NCI-H345 (cell line): ENCODE data around the gene RNASE11.
"Not testable (repeated sequence)": the region's sequence is repeated elsewhere in the genome, so short reads cannot be mapped to it uniquely, and the experiment has no call there.

Source experiments
- DNase-seq: peaks from one replicate; lab custom pipeline; 2025; lab: John Stamatoyannopoulos, UW

Gene RNASE11

DNA sequence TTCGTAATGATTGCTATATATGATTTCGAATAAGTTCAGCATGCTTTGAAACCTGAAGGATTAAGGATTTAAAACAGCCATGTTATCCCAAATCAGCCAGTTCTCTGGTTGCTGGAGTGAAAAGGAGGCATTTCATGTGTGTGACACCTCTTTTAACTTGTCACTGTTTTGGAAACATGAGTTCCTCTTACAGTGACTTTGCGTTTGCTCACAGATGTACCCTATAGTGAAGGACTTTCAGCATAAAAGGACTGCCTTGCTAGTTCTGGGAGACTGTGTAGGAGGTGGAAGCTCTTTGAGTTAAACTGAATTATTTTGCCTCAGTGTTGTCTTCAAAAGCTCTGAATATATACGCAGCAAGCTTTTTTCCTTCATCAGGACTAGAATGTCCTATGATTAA lies 7.6 kb downstream of the RNASE11 start:
- DNase-seq: no peak

DNA sequence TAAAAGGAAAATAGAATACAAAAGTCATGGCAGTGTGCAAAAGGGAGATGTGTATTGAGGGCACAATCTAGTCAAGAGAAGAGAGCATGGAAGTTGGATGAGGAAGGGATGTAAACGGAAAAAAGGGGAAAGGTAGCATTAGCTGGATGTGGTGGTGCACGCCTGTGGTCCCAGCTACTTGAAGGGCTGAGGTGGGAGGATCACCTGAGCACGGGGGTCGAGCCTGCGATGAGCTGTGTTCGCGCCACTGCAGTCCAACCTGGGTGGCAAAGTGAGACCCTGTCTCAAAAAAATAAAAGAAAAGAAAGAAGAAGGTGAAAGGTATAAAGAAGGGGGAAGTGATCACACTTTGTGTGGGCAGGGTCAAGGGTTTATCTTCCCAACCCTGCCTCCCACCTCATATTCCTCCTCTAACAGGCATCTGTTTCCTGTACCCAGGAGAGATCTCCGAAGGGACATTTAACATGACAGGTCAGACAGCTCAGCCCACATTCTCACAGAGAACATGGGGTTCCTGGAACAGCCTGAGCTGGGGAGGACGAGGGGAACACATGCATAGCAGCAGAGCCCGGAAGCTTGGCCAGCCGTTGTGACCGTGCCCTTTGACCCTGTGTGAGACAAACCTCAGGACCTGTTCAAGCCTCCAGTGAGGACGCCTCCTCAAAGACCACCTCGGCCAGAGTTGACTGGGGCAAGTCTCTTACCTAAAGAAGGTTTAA lies 8.9 kb downstream of the RNASE11 start:
- no peak for DNase-seq

DNA sequence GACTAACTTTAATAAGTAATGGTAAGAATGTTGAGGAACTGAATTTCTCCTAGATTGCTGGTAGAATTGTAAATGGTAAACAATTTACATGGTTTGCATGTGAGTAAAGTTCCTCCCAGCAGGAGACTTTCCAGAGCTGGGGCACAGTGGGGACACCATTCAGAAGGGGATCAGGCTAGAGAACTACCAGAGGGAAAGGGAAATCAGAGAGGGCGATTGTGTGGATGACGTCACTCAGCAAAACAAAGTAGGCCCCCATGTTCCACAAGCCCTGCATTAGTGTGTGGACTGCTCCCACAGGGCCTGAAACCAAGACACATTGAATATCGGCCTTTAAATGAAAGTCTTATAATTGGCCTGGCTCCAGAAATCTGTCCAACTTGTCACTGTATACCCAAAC lies 9.5 kb downstream of the RNASE11 start:
- no peak for DNase-seq

DNA sequence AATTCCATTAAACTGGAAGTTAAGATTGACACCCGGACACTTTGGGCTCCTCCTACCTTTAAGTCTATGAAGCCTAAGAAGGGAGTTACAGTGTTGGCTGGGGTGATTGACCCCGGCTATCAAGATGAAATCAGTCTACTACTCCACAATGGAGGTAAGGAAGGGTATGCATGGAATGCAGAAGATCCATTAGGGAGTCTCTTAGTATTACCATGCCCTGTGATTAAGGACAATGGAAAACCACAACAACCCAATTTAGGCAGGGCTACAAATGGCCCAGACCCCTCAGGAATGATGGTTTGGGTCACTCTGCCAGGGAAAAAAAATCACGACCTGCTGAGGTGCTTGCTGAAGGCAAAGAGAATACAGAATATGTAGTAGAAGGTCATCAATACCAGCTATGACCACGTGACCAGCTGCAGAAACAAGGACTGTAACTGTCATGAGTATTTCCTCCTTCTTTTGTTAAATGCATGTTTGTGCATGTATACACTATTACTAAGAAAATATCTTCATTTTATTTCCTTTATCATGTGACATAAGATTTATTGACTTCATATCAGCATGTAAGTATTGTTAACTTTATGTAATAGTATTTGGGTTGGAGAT lies 15.3 kb downstream of the RNASE11 start:
- DNase-seq: not testable (repeated sequence)

DNA sequence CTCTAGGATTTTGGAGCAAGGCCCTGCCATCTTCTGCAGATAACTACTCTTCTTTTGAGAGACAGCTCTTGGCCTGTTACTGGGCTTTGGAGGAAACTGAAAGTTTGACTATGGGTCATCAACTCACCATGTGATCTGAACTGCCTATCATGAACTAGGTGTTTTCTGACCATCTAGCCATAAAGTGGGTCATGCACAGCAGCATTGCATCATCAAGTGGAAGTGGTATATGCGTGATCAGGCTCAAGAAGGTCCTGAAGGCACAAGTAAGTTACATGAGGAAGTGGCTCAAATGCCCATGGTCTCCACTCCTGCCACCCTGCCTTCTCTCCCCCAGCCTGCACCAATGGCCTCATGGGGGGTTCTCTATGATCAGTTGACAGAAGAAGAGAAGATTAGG lies 17.1 kb downstream of the RNASE11 start:
- not testable (repeated sequence) for DNase-seq

DNA sequence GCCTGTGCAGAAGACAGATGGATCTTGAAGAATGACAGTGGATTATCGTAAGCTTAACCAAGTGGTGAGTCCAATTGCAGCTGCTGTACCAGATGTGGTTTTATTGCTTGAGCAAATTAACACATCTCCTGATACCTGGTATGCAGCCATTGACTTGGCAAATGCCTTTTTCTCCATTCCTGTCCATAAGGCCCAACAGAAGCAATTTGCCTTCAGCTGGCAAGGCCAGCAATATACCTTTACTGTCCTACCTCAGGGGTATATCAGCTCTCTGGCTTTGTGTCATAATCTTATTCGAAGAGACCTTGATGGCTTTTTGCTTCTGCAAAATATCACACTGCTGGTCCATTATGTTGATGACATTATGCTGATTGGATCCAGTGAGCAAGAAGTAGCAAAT lies 17.9 kb downstream of the RNASE11 start:
- DNase-seq: not testable (repeated sequence)

DNA sequence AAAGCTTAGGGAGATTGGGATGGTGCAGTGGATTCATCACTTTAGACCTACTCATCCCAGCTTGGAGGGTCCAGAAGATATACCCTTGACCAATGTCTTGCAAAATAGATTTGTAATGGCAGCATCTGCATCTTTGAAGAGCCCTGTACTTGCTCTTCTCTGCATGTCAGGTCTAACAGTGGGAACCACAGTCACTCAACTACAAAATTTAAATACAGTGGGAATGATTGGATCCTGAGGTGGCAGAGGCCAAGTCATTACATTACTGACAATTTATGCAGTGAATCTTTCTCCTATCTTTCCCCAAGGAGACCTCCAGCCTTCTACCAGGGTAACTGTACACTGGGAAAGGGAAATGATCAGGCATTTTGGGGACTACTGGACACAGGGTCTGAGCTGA lies 18.7 kb downstream of the RNASE11 start:
- no peak for DNase-seq

DNA sequence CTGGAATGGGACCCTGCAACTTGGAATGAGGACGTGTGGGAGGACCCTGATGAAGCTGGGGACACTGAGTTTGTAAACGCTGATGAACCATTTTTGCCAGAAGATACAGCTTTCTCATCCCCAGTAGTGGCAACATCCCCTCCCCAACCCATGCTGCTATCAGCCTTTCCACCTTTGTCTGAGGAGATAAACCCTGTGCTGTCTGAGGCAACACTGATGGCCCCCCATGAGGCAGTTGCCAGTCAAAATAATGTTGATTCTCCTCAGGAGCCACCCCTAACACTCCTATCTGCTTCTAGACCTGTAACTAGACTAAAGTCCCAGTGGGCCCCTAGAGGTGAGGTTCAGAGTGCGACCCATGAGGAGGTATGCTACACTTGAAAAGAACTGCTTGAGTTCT lies 19.4 kb downstream of the RNASE11 start:
- no peak for DNase-seq

DNA sequence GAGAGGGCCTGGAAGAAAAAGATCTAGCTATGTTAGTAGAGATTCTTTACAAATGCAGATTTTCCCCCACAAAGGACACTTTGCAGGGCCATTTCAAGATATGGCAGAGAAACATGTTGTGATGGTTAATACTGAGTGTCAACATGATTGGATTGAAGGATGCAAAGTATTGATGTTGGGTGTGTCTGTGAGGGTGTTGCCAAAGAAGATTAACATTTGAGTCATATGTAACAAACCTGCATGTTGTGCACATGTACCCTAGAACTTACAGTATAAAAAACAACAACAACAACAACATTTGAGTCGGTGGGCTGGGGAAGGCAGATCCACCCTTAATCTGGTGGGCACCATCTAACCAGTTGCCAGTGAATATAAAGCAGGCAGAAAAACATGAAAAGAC lies 20.6 kb downstream of the RNASE11 start:
- not testable (repeated sequence) for DNase-seq

DNA sequence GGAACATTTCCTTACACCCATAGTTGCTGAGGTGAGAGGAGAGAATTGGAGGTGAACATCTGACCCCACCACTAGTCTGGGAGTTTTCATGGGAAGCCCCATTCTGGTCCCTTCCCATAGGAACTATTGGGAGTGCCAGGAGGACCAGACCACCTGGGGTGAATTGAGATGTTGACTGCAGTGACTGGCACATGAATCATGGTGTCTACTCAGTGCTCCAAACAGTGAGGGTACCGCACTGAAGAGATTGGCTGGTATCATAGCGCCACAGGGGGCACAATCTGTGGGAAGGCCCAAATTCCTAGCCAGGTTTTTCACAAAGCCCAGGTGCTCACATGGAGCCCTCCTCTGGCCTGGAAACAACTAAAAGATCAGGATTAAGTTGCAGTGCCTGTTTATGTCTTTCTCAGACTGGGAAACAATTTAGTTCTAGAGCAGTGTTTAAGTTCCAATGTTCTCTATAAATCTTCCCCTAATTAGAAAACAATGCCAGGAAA lies 23.3 kb downstream of the RNASE11 start:
- no peak for DNase-seq

DNA sequence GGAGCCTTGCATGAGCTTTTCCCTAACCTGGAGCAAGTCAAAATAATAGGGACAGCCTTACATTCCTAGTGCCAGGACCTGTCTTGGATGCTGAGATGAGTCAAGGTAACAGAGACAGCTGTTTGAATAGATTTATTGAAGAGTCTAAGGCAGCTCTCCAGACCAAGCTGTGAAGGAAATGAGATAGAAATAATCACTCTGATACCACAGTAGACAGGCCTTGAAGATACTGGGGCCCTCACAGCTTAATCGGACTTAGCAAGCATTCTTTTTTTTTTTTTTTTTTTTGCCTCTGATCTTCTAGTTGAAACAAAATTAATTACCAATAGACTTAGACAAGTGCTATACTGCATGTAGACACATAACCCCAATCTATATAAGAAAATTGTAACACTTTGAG lies 23.8 kb downstream of the RNASE11 start:
- DNase-seq: no peak

DNA sequence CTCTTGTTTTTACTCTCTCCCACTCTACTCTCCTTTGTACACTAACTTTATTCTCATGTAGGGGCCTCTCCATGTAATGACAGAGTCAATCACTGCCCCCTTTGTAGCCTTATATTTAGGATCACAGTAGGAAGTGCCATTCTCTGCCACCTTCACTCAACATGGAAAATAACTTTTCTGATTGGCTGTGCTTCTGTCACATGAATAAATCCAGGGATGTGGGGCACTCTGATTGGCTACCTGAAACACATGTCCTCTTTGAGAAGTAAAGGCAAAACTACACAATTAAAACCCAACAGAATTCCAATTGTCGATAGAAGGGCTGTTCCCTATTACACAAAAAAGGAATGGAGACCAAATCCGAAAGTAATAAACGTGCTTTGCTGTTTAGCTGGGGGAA lies 26.8 kb downstream of the RNASE11 start, which contains the start of gene RNASE9:
TSS of gene RNASE9 (minus strand) at position 87 of the 400 bp plus-strand sequence.
- DNase-seq: no peak

DNA sequence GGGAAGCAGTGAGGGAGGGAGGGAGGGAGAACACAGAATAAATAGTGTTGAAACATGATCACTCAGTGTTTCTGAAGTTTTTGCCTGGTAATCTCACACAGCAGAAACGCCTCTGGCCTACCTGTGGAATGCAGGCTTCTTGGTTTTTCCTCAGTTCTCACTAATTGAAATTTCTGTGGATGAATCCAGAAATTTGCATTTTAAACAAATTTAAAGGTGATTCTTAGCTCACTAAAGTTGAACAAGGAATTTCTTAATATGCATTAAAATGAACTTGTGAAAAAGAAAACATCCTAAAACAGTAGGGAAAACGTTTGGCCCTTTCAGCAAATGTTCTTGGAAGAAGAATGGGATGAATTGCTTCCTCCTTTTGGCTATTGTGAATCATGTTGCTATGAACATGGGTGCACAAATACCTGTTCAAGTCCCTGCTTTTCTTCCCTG lies 28.3 kb downstream of the RNASE11 start:
- DNase-seq: no peak

DNA sequence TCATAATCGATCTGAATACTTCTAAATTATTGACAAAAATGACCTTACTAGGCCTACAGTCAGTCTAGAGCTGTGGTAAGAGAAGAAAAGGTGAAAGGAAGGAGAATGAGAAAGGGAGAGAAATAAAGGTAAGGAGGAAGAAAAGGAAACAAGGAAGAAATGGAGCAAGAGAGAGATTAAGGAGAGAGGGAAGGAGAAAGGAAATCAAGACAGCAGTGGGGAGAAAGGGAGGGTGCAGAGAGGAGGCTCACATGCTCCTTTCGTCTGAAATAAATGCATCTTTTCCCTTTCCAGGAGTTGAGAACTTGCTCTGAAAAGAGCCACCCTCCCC lies 30.6 kb downstream of the RNASE11 start:
- no peak for DNase-seq

DNA sequence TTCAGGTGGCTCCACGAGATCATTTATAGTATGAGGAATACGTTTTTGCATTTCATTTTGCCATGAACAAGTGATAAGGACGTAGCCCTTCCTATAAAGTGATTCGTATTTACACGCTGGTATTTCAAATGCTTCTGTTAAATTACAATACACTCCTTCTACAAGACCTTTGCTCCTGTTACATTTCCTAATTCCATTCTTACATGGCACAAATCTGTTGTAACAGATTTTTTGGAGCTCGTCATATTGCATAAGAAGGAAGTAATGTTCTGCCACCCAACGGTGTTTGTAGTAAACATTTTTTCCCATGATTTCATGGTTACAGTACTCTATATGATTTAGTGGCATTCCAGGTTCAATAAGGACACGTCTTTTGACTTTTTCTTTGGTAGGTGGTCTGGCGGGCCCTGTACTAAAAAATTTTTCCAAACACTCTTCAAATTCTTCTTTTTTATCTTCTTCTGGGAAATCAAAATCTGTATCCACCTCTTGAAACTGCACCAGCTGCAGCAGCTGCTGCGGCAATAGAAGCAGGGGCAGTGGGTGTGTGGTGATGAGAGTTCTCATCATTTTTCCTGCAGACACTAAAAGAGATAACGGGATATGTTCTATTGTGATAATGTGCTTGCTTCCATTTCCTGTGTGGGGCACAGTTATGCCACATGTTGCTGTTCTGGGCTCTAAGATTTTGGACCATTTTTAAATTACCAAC lies 31.1 kb downstream of the RNASE11 start:
- DNase-seq: no peak

DNA sequence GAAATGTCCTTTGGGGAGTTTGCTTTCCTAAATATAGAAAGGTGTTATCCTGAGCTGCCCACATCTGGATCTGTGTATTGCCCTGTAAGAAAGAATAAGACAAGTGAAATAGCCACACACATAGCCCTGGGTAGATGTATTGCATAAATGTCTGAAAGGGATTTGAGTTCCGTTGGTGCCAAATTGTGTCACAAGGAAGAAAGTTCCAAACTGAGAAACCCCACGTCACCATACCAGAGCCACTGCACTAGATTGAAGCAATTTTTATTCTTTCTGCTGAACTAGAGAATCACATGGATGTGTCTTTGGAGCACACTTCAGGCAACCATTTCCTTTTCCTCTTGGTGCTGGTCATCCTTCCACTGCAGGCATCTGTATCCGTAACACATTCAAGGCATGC lies 32.0 kb downstream of the RNASE11 start:
- no peak for DNase-seq

DNA sequence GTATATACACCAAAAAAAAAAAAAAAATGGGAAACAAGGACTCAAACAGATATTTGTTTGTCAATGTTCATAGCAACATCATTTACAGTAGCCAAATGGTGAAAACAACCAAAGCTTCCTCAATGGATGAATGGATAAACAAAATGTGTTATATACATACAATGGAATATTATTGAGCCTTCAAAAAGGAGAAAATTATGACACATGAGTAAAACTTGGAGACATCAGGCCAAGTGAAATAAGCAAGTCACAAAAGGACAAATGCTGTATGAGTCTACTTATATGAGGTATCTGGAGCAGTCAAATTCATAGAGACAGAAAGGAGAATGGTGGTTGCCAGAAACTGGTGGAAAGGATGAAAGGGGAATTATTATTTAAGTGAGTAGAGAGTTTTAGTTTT lies 34.8 kb downstream of the RNASE11 start:
- DNase-seq: no peak

DNA sequence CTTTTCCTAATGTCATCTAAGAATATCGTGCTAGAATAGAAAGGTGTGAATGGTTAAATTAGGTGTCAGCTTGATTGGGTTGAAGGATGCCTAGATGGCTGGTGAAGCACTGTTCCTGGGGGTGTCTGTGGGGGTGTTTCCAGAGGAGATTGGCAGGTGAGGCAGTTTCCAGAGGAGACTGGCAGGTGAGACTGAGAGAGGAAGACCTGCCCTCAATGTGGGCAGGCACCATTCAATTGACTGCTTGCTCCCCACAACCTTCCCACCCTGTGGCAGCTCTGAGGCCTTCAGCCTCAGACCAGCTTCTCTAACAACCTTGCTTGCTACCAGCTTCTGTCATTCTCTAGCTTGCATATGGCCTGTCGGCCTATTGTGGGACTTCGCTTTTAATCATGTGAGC lies 36.2 kb downstream of the RNASE11 start:
- DNase-seq: no peak

DNA sequence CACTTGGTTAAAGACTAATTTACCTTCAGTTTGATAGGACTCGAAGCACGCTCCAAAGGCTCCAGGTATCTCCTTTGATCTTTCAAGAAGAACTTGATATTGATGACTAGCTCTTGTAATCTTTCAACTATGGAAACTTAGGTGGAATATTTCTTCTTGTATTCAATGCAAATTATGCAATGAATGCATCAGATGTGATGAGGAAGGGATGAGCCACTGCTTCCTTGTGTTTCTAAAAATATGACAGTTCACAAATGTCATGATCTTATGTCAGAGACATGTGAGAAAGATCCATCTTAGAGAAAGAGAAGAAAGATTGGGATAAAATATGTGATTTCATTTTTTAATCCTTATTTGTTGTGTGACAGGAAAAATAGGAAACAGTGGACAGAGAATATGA lies 36.9 kb downstream of the RNASE11 start:
- no peak for DNase-seq

DNA sequence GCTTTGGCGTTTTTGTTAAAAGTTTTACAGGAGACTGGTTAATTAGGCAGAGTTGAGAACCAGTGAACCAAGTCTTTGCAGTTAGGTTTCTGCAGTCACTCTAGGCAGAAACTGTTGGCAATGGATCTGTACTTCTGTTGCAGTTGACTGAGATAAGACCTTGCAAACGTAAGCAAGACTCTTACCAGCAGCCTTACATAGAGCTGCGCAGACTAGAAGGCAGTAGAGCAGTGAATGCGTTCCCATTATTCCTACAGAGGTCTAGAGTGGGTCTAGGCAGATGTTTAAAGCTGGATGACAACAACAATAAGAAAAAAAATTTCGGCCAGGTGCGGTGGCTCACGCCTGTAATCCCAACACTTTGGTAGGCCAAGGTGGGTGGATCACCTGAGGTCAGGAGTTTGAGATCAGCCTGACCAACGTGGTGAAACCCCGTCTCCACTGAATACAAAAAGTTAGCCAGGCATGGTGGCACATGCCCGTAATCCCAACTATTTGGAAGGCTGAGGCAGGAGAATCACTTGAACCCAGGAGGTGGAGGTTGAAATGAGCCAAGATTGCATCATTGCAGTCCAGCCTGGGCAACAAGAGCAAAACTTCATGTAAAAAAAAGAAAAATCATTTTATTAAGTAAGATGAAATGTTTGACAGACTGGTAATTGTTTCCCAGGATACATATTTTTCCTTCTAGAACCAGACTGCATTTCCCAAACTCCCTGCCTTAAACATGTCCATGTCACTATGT lies 39.2 kb downstream of the RNASE11 start:
- DNase-seq: no peak

DNA sequence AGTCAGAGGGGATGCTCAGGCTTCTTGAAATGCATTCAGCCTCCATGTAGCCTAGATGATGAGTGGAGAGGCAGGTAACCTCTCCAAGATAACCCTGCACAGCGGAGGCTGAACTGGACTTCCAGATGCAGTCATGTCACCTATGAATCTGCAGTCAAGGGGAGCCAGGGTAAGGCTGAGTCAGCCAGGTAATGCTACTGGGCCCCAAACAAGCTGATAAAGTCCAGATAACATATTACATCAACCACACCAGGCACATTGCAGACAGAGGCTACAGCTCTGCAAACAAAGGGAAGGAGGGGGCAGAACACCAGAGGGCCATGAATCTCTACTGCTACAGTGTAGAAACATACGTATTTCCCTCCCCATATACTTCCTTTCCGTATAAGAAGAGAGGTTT lies 40.9 kb downstream of the RNASE11 start:
- no peak for DNase-seq

DNA sequence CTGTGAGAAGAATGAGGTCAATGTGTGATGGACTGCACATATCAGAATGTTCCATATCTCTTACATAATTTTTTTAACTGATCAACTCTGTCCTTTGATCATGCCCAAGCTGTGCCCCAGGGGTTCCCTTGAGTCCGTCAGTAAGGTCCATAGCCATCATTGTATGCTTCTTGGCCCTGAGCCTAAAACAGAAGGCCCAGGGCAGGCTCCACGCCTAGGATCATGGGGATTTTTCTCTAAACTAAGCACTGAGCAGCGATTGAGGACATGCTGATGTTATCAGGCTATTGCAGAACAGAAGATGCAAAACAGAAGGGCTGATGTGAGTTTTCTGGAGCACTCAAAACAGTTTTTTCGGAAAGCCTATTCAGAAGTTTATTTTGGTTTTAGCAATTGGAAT lies 47.9 kb downstream of the RNASE11 start:
- no peak for DNase-seq
